HepG2 (cell line): ENCODE data around the gene LTK. TPM values are rescaled to one million over a fixed set of nuclear protein-coding genes. Genes with fewer than 3 reads are reported as not detected.

Experiments
- HOXA3 ChIP-seq: sonication (generic); formaldehyde crosslinking; IDR thresholded peaks from 2 replicates; pipeline ENCODE4 v1.5.0; 2020; ENCODE audit warnings: missing genetic modification reagents
- PRDM10 ChIP-seq: sonication (generic); formaldehyde crosslinking; IDR thresholded peaks from 2 replicates; pipeline ENCODE4 v1.4.0; 2020; ENCODE audit warnings: low read depth, missing genetic modification reagents
- SALL2 ChIP-seq: sonication (generic); formaldehyde crosslinking; IDR thresholded peaks from 2 replicates; pipeline ENCODE4 v1.8.1; 2023; ENCODE audit warnings: mild to moderate bottlenecking, missing genetic modification reagents, inconsistent platforms
- SNAPC4 ChIP-seq: sonication (generic); formaldehyde crosslinking; IDR thresholded peaks from 2 replicates; pipeline ENCODE4 v1.4.0; 2020; ENCODE audit warnings: mild to moderate bottlenecking, missing genetic modification reagents
- ZBTB33 ChIP-seq: sonication (generic); formaldehyde crosslinking; IDR thresholded peaks from 2 replicates; pipeline ENCODE4 v1.4.0; 2020; ENCODE audit warnings: missing genetic modification reagents
- polyA plus RNA-seq, 8 experiments: library from polyadenylated mRNA; depleted of rRNA in 3 of 8; stranded (reverse) in 7 of 8; unstranded in 1 of 8; fragments of >200 nt; fragmentation: Illumina TruSeq in 4 of 8; extraction: Trizol in 4 of 8; gene quantifications; 2 replicates each; pipeline versions ENCODE4 v1.2.1 to v1.2.3, GENCODE V29; 2011 to 2016; ENCODE audit warnings: low read depth in 4 of 8, missing spikeins in 1 of 8, mixed read lengths in 1 of 8; ENCODE audit not compliant: insufficient read depth in 1 of 8
- total RNA-seq, 5 experiments: library from RNA; depleted of rRNA; stranded (reverse); fragments of >200 nt; fragmentation: Illumina TruSeq; extraction: Trizol; gene quantifications; 2 replicates each; pipeline ENCODE4 v1.2.3, GENCODE V29; 2016; ENCODE audit warnings: low read depth in 1 of 5
- TF ChIP-seq, protein P1 (sequence below): sonication (generic); formaldehyde crosslinking; IDR thresholded peaks from 2 replicates; pipeline ENCODE4 v1.5.0; 2020; ENCODE audit warnings: mild to moderate bottlenecking, missing genetic modification reagents, borderline replicate concordance

The LTK gene
- total and polyA plus RNA-seq, 2 of the 13 experiments (the other 11 are each of a cell fraction or from before 2014, with no cell fraction given), result 0.01 TPM; not detected in 1

GRCh38 chr15:41495736-41496599 lies 17.7 kb downstream of the LTK start (continued):
- TF ChIP-seq, protein P1, sequence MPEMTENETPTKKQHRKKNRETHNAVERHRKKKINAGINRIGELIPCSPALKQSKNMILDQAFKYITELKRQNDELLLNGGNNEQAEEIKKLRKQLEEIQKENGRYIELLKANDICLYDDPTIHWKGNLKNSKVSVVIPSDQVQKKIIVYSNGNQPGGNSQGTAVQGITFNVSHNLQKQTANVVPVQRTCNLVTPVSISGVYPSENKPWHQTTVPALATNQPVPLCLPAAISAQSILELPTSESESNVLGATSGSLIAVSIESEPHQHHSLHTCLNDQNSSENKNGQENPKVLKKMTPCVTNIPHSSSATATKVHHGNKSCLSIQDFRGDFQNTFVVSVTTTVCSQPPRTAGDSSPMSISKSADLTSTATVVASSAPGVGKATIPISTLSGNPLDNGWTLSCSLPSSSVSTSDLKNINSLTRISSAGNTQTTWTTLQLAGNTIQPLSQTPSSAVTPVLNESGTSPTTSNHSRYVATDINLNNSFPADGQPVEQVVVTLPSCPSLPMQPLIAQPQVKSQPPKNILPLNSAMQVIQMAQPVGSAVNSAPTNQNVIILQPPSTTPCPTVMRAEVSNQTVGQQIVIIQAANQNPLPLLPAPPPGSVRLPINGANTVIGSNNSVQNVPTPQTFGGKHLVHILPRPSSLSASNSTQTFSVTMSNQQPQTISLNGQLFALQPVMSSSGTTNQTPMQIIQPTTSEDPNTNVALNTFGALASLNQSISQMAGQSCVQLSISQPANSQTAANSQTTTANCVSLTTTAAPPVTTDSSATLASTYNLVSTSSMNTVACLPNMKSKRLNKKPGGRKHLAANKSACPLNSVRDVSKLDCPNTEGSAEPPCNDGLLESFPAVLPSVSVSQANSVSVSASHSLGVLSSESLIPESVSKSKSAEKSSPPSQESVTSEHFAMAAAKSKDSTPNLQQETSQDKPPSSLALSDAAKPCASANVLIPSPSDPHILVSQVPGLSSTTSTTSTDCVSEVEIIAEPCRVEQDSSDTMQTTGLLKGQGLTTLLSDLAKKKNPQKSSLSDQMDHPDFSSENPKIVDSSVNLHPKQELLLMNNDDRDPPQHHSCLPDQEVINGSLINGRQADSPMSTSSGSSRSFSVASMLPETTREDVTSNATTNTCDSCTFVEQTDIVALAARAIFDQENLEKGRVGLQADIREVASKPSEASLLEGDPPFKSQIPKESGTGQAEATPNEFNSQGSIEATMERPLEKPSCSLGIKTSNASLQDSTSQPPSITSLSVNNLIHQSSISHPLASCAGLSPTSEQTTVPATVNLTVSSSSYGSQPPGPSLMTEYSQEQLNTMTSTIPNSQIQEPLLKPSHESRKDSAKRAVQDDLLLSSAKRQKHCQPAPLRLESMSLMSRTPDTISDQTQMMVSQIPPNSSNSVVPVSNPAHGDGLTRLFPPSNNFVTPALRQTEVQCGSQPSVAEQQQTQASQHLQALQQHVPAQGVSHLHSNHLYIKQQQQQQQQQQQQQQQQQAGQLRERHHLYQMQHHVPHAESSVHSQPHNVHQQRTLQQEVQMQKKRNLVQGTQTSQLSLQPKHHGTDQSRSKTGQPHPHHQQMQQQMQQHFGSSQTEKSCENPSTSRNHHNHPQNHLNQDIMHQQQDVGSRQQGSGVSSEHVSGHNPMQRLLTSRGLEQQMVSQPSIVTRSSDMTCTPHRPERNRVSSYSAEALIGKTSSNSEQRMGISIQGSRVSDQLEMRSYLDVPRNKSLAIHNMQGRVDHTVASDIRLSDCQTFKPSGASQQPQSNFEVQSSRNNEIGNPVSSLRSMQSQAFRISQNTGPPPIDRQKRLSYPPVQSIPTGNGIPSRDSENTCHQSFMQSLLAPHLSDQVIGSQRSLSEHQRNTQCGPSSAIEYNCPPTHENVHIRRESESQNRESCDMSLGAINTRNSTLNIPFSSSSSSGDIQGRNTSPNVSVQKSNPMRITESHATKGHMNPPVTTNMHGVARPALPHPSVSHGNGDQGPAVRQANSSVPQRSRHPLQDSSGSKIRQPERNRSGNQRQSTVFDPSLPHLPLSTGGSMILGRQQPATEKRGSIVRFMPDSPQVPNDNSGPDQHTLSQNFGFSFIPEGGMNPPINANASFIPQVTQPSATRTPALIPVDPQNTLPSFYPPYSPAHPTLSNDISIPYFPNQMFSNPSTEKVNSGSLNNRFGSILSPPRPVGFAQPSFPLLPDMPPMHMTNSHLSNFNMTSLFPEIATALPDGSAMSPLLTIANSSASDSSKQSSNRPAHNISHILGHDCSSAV (CRISPR knock-in tag), result no peak
- TF ChIP-seq HOXA3 (peak; percentile 83), ZBTB33 (CRISPR knock-in tag) (0 out of 2 replicates have a peak, but pooled peaks have one; percentile 14), SNAPC4 (CRISPR knock-in tag) (peak; percentile 84; the same call in 1 of the 2 replicates), SALL2 (CRISPR knock-in tag) (peak; percentile 34; the same call in 1 of the 2 replicates), PRDM10 (CRISPR knock-in tag) (peak; percentile 65; the same call in 1 of the 2 replicates)
